Activated gamma-delta T cell treated with anti-CD3 and anti-CD28 coated beads, Interleukin-2, amount 50 U/mL, for 16 hours (primary cell): Measurements from ENCODE around the gene NEXN.

ENCODE experiments used
- DNase-seq: peaks from one replicate; pipeline ENCODE4 v3.0.0-alpha.2; 2020; ENCODE audit warnings: low read depth

The NEXN gene

GRCh38 chr1:77888081-77888780, at the start of gene NEXN:
NEXN (plus strand) TSS chr1:77888624; CDS start chr1:77916107, 27,483 bp downstream.
- DNase-seq, result no peak

GRCh38 chr1:77841574-77841973, 46.9 kb upstream of the NEXN start:
- no peak for DNase-seq

GRCh38 chr1:77845951-77846350, 42.5 kb upstream of the NEXN start:
- no peak for DNase-seq

GRCh38 chr1:77846966-77847365, 41.5 kb upstream of the NEXN start:
- no peak for DNase-seq

GRCh38 chr1:77847621-77848080, 40.8 kb upstream of the NEXN start:
- DNase-seq, result no peak

- no peak for DNase-seq
Measured at GRCh38 chr1:77850082-77850481, 38.3 kb upstream of the NEXN start.

- DNase-seq, result no peak
Measured at GRCh38 chr1:77857552-77857951, 30.9 kb upstream of the NEXN start.

- DNase-seq, result no peak
Measured at GRCh38 chr1:77858725-77859124, 29.7 kb upstream of the NEXN start.

GRCh38 chr1:77859248-77859647, 29.2 kb upstream of the NEXN start:
- DNase-seq, result no peak

GRCh38 chr1:77866296-77866695, 22.1 kb upstream of the NEXN start:
- no peak for DNase-seq

GRCh38 chr1:77872645-77873044, 15.8 kb upstream of the NEXN start:
- no peak for DNase-seq

GRCh38 chr1:77873461-77873860, 15.0 kb upstream of the NEXN start:
- DNase-seq, result no peak

GRCh38 chr1:77874804-77875445, 13.5 kb upstream of the NEXN start:
- DNase-seq, result no peak

GRCh38 chr1:77876884-77877283, 11.5 kb upstream of the NEXN start:
- DNase-seq, result no peak

GRCh38 chr1:77881061-77881460, 7.4 kb upstream of the NEXN start:
- DNase-seq, result no peak

- no peak for DNase-seq
Measured at GRCh38 chr1:77882411-77882810, 6.0 kb upstream of the NEXN start.

- no peak for DNase-seq
Measured at GRCh38 chr1:77888781-77889642, 588 bp downstream of the NEXN start.

- no peak for DNase-seq
Measured at GRCh38 chr1:77889671-77890070, 1.2 kb downstream of the NEXN start.

- no peak for DNase-seq
Measured at GRCh38 chr1:77891200-77891599, 2.8 kb downstream of the NEXN start.

GRCh38 chr1:77899647-77900320, 11.4 kb downstream of the NEXN start:
- no peak for DNase-seq

- no peak for DNase-seq
Measured at GRCh38 chr1:77900687-77901293, 12.4 kb downstream of the NEXN start.

- DNase-seq, result no peak
Measured at GRCh38 chr1:77905603-77906002, 17.2 kb downstream of the NEXN start.
